Pancreas (tissue), 10 donors: Measurements from ENCODE around the gene PF4V1. TPM values are rescaled to one million over a fixed set of nuclear protein-coding genes. Genes with fewer than 3 reads are reported as not detected.

Experiments used
- ATAC-seq, 4 donors: fragments of 200-7000 bp; cut with Tn5 transposase; one replicate each; pipeline versions ENCODE4 v1.8.0 to v1.9.1; 2020; ENCODE audit warnings: mild to moderate bottlenecking in 4 of 4, moderate library complexity in 4 of 4
- DNase-seq, 6 donors: peaks; one replicate each; pipeline ENCODE4 v3.0.0-alpha.2; 2020
- FAIRE-seq: peaks from 2 replicates; lab custom pipeline; 2012; peaks lifted over from hg19 to GRCh38; lab: Jason Lieb, UNC
- H3K27ac ChIP-seq, 4 donors: fragments of 200-600 bp; sonication (generic); 1 replicate in 3 of 4; 2 replicates in 1 of 4; pipeline versions ENCODE4 v1.5.0 to v1.8.0; 2020
- H3K27me3 ChIP-seq, 4 donors: fragments of 200-600 bp; one replicate each; pipeline ENCODE4 v1.8.0; 2021
- H3K36me3 ChIP-seq, 3 donors: fragments of 200-600 bp; sonication (generic) in 1 of 3; one replicate each; pipeline versions ENCODE4 v1.5.0 to v1.8.0; 2020 to 2021
- H3K4me1 ChIP-seq, 3 donors: fragments of 200-600 bp; one replicate each; pipeline ENCODE4 v1.8.0; 2021
- H3K4me3 ChIP-seq, 4 donors: fragments of 200-600 bp; sonication (generic) in 2 of 4; one replicate each; pipeline versions ENCODE4 v1.5.0 to v1.8.0; 2020 to 2021
- H3K9me3 ChIP-seq, 4 donors: fragments of 200-600 bp; one replicate each; pipeline ENCODE4 v1.8.0; 2021
- WGBS, 2 donors: extraction: QIAGEN DNeasy Blood & Tissue Kit; methylation state at CpG; one replicate each; pipeline ENCODE4 v1.1.7; 2013; 5-methylcytosine and 5-hydroxymethylcytosine counted together
- intact Hi-C, 3 donors: fragments of 100-400 bp; cut with DNase I; formaldehyde crosslinking; loops; one replicate each; pipeline versions ENCODE4 v1.11.1 to v1.14.2; 2022
- polyA plus RNA-seq, 2 donors: library from polyadenylated mRNA; stranded (reverse); fragments of 200-250 nt; gene quantifications; one replicate each; pipeline ENCODE4 v1.2.3, GENCODE V29; 2013
- total RNA-seq, 6 donors: library from RNA; stranded (reverse); fragmentation: NEBNext Ultra II Directional in 4 of 6; extraction: Animal tissue kit (Norgen Biotek cat#: 25700) in 4 of 6; gene quantifications; one replicate each; pipeline versions ENCODE4 v1.2.1 to v1.2.4, GENCODE V29; 2021 to 2023
- TF ChIP-seq, protein P1 (sequence below), 4 donors: fragments of 200-600 bp; sonication (generic) in 3 of 4; IDR thresholded peaks; one replicate each; pipeline versions ENCODE4 v1.5.0 to v1.8.0; 2021; ENCODE audit warnings: antibody characterized with exemption in 4 of 4
- donor health status: healthy with polysubstance abuse.
- donor health status: DM: no; HTN: no; CAD: no; lungs with moderate emphysema.
- donor health status: DM: no; HTN: no; CAD: no.
- donor health status: control.
- donor health status: control.
- donor health status: Bipolar disorder and iron deficiency.
- donor health status: DM: yes; HTN: yes; CAD: no.
- donor health status: DM: no; HTN: no; CAD: no.
- donor health status: DM: no; HTN: no; CAD: no.
- donor health status: DM: yes; HTN: yes; CAD: no.

Gene PF4V1
- total and polyA plus RNA-seq, 8 donors, result 0.53 TPM; not detected in 7

DNA sequence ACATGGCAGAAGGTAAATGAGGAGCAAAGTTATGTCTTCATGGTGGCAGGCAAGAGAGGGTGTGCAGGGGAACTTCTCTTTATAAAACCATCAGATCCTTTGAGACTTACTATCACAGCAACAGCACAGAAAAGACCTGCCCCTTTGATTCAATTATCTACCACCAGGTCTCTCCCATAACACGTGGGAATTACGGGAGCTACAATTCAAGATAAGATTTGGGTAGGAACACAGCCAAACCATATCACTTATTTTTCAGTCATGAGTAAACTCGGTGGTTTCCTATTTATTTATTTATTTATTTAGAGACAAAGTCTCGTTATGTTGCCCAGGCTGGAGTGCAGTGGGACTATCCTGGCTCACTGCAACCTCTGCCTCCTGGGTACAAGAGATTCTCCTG, 38.2 kb downstream of the PF4V1 start:
- peak in 3 of 4 donors; percentile 20 to 46 (median 28) for ATAC-seq

DNA sequence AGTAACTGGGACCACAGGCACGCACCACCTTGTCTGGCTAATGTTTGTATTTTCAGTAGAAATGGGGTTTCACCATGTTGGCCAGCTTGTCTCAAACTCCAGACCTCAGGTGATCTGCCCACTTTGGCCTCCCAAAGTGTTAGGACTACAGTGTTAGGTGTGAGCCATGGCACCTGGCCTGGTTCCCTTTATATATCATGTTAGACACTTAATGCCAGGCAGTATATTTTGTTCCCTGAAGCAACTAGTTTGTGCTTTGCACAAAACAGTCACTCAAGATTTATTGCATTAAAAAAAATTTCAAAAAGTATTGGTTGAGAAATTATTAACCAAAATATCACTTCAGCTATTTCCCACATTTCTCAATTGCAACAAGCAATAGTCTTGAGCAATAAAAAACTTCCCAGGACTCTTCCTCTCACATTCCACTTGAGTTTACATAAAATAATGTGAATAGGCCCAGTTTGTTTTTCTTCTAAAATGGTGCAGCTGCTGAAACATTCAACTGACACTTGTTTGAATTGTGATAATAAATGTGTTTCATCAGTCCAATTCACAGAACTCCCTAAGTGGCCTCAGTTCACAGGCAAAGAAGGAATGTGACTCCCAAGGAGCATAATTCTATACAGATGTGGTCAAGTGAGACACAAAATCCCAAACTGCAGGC, 38.8 kb downstream of the PF4V1 start:
- 78 to 90% methylated on average over 1 of the region's 1 CpG for WGBS, 2 donors
- Histone ChIP-seq H3K27me3 (no peaks in the 10 kb centered on the region), H3K9me3 (no peaks in the 10 kb centered on the region), H3K4me1 (peaks cover 0 to 9% (median 0%) of the 10 kb centered on the region in 3 donors), H3K27ac (peak overlapping the region in 3 of 4 donors; percentile 12 to 45 (median 17)), H3K36me3 (no peaks in the 10 kb centered on the region), H3K4me3 (no peak overlapping the region)
- TF ChIP-seq, protein P1, sequence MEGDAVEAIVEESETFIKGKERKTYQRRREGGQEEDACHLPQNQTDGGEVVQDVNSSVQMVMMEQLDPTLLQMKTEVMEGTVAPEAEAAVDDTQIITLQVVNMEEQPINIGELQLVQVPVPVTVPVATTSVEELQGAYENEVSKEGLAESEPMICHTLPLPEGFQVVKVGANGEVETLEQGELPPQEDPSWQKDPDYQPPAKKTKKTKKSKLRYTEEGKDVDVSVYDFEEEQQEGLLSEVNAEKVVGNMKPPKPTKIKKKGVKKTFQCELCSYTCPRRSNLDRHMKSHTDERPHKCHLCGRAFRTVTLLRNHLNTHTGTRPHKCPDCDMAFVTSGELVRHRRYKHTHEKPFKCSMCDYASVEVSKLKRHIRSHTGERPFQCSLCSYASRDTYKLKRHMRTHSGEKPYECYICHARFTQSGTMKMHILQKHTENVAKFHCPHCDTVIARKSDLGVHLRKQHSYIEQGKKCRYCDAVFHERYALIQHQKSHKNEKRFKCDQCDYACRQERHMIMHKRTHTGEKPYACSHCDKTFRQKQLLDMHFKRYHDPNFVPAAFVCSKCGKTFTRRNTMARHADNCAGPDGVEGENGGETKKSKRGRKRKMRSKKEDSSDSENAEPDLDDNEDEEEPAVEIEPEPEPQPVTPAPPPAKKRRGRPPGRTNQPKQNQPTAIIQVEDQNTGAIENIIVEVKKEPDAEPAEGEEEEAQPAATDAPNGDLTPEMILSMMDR (IDR thresholded peaks at IDR 0.05), result no peak
- peak in 1 of 6 donors; percentile 19 for DNase-seq
- peak; percentile 50 to 79 (median 56) for ATAC-seq
- intact Hi-C loops, result no loop called here
- FAIRE-seq, result no peak

More for the DNA sequence above, 38.2 kb downstream of the PF4V1 start:
- no peak for DNase-seq
- no peak for FAIRE-seq
- Histone ChIP-seq H3K27me3 (no peaks in the 10 kb centered on the region), H3K9me3 (no peaks in the 10 kb centered on the region), H3K27ac (peak overlapping the region in 3 of 4 donors; percentile 12 to 45 (median 17)), H3K4me1 (peaks cover 0 to 9% (median 0%) of the 10 kb centered on the region in 3 donors), H3K4me3 (no peak overlapping the region), H3K36me3 (no peaks in the 10 kb centered on the region)
- WGBS, 2 donors, result 18 to 21% methylated on average over 4 of the region's 4 CpGs
- intact Hi-C loops, result no loop called here
- TF ChIP-seq, protein P1 (IDR thresholded peaks at IDR 0.05), result no peak

DNA sequence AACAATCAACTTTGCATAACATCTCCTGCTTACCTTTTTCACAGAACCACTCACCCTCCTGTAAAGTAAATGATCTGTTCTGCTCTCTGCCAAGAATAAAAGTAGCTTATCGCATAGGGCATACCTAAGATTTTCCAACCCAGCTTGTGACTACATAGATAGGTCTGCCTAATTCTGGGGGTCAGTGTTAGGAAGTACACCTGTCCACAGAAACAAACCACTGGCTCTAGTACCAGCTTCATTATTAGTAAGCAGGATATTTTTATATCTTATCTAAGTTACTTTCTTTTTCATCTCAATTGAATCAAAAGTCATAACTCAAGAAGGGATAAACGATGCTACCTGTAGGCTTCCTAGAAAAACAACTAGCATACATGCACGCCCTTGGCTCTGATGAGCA, 39.9 kb downstream of the PF4V1 start:
- intact Hi-C loops, result no loop called here
- Histone ChIP-seq H3K4me3 (no peak overlapping the region), H3K27ac (peak overlapping the region in 1 of 4 donors; percentile 2), H3K4me1 (peaks cover 0 to 9% (median 0%) of the 10 kb centered on the region in 3 donors), H3K27me3 (no peaks in the 10 kb centered on the region), H3K9me3 (no peaks in the 10 kb centered on the region), H3K36me3 (no peaks in the 10 kb centered on the region)
- 47 to 60% methylated on average over 3 of the region's 3 CpGs for WGBS, 2 donors
- no peak for ATAC-seq
- TF ChIP-seq, protein P1 (IDR thresholded peaks at IDR 0.05), result no peak
- no peak for FAIRE-seq
- no peak for DNase-seq

DNA sequence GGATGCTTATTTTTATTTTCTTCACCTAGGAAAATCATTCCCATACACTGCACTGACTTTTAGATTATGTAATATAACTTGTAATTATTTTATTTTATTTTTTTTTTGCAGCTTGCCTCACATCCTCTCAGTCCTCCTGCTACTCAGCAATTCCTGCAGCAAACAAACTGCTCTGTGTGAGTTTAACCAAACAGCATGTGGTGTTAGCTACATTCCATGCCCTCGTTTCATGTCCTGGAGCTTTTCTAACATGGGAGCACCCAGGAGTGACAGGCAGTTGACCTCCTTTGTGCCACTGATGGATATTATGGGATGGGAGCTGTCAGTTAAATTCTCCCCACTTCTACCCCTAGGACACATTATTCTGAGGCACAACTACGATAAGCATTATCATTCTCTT, 40.9 kb downstream of the PF4V1 start:
- intact Hi-C loops, result no loop called here

More for the DNA sequence above, 40.9 kb downstream of the PF4V1 start:
- H3K36me3 ChIP-seq, result no peaks in the 10 kb centered on the region
- TF ChIP-seq, protein P1 (IDR thresholded peaks at IDR 0.05), result no peak
- DNase-seq (no peak), ATAC-seq (no peak), FAIRE-seq (no peak)
- H3K9me3 ChIP-seq, result no peaks in the 10 kb centered on the region
- peaks cover 0 to 9% (median 0%) of the 10 kb centered on the region in 3 donors for H3K4me1 ChIP-seq
- 29 to 45% methylated on average over 2 of the region's 2 CpGs for WGBS, 2 donors
- H3K27me3 ChIP-seq, result no peaks in the 10 kb centered on the region
- no peak overlapping the region for H3K4me3 ChIP-seq
- H3K27ac ChIP-seq, result peak overlapping the region in 1 of 4 donors; percentile 2
